DMS 273 treated with DMSO at 0.1 percent for 48 hours (cell line): ENCODE data around the gene ADISSP.
A peak's percentile ranks its signal among the peaks of the same experiment; 100 is the strongest.

Experiments used
- DNase-seq: peaks from one replicate; lab custom pipeline; 2025; lab: John Stamatoyannopoulos, UW

The ADISSP gene

DNA sequence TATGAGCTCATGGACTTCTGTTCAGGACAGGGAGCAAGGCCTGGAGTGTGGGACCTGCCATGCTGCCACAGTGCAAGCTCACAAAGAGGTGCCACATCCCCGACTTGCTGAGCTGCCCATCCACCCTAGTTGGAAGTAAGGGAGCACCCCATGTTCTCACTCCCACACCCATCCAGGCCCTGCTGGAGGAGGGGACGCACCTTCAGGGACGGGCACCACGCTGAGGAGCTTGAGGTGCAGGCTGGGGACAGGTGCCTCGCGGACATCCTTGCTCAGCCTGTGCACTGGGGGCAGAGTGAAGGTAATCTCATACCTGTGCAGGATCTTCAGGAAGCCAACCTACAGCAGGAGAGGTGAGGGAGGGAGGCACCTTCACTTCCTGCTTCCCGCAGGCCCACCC, 12.3 kb downstream of the ADISSP start:
- no peak for DNase-seq

DNA sequence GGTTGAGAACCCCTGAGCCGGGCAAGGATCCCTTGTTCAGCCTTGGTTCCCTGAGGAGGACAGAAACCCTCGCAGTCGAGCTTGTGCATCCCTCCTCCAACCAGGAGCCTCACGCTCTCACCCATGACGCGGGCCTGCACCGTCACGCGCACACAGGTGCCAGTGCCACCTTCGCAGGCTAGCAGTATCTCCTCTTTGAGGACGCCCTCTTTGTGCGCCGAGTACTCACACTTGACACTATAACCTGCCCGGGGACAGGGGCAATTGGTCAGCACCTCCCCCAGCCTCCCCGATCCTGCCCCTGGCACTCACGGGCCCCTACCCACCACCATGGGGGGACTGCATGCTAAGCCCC, 13.3 kb downstream of the ADISSP start:
- DNase-seq = no peak

DNA sequence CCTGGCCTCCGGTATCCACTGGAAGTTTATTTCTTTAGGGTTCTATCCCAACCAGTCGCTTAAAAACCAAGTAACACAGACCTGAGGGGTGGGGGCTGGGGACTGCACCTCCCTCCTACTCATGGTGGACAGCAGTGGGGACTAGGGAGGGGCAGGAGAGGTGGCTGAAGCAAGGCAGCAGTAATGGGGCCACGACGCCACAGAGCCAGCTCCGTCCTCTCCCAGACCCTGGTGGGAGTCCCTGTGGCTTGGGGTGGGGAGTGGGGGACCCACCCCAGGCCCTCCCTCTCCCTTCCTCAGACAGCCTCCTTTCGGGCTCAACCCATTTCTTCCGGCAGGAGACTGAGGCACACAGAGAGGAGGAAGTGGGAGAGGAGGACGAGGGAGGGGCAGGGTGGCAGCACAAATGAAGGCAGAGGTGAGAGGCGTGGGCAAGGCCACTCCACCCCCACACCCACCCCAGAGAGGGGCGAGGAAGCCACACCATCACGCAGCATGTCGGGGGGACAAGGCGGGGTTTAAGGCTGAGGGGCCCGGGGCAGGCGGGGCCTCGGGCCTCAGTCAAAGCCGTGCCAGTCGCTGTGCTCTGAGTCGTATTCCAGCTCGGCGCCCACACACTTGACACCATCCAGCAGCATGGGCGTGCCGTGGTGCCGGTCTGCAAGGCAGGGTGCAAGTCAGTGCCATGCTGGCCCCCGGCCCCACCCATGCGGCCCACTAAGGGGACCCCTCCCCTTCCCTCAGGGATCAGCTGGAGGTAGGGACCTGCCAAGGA, 13.9 kb downstream of the ADISSP start:
- no peak for DNase-seq

DNA sequence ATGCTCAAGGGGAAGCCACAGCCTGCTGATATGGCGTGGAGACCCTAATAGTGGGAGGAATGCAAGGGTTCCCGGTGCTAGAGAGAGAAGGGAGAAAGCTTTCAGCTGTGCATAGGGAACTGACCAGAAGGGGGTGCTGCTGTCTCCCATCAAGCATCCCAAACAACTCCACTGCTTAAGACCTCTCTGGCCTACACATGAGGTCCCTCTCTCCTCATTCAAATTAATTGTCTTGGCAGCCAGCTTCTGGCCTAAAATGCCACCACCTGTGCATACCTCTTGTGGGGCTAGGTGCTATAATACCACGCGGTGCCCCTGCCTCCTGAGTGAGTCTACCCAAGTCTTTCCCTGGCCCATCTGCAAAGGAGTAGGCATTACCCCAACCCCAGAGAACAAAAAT, 14.5 kb downstream of the ADISSP start:
- peak; percentile 23 for DNase-seq

DNA sequence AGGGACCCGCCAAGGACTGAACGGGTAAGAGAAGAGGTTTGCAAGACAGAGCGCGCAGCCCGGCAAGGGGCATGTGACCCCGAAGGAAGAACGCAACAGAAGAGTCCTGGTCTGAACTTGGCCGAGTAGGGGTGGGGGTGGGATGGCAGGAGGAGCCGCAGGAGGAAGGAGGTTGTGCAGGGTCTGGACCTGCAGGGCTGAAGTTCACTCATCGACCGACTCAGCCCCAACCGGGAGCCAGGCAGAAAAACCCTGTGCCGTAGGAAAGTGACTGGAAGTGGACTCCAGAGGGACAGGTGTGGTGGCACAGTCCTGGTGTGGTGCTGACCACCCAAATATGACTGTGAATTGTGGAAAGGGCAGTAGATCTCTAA, 15.2 kb downstream of the ADISSP start:
- no peak for DNase-seq

DNA sequence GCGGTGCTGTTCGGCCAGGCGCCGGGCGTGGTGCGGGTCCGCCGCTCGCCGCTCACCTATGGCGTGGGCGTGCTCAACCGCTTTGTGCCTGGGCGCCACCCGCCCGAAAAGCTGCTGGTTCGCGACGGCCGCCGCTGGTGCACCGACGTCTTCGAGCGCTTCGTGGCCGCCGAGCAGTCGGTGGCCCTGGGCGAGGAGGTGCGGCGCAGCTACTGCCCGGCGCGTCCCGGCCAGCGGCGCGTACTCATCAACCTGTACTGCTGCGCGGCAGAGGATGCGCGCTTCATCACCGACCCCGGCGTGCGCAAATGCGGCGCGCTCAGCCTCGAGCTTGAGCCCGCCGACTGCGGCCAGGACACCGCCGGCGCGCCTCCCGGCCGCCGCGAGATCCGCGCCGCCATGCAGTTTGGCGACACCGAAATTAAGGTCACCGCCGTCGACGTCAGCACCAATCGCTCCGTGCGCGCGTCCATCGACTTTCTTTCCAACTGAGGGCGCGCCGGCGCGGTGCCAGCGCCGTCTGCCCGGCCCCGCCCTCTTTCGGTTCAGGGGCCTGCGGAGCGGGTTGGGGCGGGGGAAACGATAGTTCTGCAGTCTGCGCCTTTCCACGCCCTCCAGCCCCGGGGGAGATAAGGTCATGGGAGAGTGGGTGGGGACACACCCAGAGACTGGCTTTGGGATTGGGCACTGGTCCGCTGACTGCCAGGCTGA, 15.7 kb downstream of the ADISSP start:
- peak; percentile 28 for DNase-seq

DNA sequence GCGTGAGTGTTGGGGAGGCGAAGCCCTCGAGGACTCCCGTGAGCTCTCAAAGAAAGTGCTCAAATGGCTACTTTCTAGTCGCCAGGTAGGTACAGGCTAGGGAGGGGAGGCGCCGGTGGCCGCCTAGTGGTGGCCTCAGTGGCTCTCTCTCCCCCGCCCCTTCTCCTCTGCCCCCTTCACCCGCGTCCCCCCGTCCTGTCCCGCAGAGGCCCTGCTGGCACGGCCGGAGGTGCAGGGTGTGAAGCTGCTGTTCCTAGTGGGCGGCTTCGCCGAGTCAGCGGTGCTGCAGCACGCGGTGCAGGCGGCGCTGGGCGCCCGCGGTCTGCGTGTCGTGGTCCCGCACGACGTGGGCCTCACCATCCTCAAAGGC, 16.3 kb downstream of the ADISSP start:
- DNase-seq = no peak

DNA sequence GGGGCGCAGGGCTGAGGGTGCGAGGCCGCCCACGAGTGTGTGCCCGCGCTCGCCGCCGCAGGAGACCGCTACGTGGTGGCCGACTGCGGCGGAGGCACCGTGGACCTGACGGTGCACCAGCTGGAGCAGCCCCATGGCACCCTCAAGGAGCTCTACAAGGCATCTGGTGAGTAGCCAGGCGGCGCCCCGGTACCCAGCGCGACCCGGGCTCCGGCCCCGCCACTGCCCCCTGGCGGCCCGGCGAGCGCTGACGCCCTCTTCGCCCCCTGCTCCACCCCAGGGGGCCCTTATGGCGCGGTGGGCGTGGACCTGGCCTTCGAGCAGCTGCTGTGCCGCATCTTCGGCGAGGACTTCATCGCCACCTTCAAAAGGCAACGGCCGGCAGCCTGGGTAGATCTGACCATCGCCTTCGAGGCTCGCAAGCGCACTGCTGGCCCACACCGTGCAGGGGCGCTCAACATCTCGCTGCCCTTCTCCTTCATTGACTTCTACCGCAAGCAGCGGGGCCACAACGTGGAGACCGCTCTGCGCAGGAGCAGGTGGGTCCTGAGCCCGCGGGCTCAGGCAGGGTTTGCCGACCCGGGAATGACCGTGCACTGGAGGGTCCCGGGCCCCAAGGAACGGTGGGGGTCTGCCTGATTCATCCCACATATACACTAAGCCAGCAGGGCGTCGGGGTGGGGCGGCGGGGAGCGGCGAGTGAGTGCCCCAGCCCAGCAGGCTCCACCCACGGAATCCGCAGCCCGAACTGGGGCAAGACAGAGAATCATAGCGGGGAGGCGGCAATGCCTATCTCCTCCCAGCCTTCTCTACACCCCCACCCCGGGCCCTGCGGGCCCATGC, 17.6 kb downstream of the ADISSP start:
- DNase-seq = peak; percentile 33

DNA sequence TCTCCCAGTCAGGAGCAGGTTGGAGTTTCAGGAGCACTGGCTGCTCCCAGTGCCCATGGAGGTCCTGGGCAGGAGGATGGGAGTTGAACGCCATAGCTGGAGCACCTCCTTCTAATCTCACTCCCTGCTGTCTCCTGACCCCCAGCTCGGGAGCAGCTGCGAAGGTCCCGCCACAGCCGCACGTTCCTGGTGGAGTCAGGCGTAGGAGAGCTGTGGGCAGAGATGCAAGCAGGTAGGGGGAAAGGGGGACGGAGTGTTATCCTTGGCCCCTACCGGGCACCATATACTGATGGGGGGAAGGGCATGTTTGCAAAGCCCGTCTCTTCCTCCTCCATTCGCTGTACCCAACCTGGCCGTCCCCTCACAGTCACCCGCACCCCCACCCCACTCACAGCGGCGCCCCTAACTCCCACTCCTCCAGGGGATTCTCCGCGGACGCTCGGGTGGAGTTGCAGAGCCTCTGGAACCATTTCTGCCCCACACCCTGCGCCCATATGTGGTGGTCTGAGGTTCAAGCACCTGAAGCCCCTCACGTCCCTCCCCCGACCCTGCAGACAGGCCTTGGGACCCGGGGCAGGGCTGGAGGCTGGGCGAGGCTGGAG, 18.4 kb downstream of the ADISSP start:
- DNase-seq = no peak

DNA sequence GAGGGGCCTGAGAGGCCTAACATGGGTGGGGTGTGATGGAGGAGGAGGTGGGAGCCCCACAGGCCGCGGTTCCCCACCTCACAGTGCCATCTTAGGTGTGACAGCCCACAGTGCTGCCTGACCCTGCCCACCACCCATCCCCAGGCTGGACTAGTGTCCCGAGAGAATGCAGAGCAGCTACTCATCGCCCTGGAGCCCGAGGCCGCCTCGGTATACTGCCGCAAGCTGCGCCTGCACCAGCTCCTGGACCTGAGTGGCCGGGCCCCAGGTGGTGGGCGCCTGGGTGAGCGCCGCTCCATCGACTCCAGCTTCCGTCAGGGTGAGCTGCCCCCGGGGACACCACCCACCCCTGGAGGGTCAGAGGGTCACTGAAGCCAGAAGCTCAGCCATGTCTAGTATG, 19.5 kb downstream of the ADISSP start:
- DNase-seq = no peak

DNA sequence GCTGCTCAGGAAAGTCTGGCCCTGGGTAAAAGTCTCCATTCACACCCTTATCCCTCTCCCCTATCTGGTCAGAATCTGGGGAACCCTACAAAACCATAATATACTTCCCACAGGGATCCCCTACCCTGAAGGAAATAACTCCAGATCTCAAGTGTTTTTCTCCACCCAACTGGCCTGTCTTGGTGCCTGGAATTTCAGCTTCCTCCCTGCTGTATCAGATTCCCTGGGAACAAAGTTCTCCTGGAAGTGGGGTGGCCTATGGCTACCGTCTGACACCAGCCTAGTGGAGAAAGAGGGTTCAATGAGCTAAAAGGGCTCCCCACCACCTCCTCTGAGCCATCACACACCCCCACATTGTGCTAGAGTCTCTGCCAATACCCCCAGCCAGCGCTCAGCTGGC, 20.1 kb downstream of the ADISSP start:
- no peak for DNase-seq

DNA sequence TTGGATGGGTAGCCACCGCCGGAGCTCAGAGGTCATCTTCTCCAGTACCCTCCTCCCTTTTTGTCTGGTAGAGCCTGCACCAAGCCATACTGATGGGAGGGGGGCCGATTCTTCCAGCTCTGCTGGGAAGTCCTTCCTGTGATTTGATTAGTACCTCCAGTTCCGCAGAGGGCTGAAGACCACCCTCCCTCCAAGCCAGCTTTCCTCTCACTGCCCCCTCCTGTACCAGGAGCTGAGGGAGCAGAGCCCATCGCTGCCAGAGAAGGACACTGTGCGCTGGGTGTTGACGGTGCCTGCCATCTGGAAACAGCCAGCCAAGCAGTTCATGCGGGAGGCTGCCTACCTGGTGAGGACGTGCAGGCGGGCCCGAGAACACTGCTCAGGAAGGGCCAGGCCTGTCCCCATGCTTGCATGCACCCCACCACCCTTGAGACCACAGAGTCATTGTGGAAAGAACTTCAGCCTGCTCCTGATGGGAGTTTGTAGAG, 21.8 kb downstream of the ADISSP start:
- no peak for DNase-seq

DNA sequence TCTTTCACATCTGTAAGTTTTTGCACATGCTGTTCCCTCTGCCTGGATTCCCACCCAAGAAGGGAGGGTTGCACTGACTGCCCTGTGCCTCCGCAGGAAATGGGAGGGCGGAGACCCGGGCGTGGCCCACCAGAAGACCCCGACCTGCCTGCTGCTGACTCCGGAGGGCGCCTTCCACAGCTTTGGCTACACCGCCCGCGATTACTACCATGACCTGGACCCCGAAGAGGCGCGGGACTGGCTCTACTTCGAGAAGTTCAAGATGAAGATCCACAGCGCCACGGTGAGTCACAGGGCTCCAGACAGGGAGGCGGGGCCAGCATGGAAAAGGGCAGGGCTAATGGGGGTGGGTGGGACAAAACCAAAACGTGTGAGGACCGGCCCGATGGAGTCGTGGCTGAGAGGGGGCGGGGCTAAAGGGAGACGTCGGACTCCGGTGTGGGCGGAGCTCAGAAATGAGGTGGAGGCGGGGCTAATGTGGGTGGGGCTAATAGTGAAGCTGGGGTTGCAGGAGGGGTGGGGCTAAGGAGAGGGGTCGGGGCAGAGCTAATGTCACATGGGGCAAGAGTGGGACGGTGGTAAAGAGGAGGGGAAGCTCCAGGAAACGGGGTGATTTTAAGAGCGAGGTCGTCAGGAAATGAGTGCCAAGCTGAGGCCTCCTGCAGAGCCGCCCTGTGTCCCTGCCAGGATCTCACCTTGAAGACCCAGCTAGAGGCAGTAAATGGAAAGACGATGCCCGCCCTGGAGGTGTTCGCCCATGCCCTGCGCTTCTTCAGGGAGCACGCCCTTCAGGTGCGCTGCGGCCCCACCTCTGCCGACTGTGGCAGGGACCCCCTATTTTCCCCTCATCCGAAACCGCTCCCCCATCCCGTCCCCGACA, 22.5 kb downstream of the ADISSP start:
- no peak for DNase-seq

DNA sequence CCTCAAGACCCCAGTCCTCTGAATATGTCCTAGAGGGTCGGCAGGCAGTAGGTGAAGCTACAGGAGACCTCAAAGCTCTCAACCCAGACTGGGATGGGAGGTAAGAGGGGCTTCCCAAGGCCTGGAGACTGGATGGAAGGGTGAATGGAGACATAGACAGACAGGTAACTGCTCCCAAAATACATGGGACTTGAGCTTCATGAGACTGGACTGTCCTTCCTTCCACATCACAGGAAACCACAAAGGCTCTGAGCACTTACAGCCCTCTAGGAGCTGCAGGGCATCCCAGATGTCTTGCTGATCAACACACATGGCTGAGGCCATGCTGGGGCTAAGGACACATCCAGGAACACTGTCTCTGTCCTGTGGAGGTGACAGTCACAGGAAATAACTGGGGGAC, 23.5 kb downstream of the ADISSP start:
- DNase-seq = no peak

DNA sequence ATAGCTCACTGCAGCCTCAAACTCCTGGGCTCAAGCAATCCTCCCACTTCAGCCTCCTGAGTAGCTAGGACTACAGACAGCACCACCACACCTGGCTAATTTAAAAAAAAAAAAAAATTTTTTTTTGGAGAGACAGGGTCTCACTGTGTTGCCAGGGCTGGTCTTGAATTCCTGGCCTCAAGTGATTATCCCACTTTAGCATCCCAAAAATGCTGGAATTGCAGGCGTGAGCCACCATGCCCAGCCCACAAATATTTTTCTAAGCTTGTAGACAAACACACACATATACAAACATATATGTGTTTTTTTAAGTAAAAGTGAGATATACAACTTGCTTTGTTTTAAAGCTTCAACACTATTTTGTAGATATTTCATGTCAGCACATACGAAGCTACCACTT, 24.3 kb downstream of the ADISSP start:
- DNase-seq = no peak

DNA sequence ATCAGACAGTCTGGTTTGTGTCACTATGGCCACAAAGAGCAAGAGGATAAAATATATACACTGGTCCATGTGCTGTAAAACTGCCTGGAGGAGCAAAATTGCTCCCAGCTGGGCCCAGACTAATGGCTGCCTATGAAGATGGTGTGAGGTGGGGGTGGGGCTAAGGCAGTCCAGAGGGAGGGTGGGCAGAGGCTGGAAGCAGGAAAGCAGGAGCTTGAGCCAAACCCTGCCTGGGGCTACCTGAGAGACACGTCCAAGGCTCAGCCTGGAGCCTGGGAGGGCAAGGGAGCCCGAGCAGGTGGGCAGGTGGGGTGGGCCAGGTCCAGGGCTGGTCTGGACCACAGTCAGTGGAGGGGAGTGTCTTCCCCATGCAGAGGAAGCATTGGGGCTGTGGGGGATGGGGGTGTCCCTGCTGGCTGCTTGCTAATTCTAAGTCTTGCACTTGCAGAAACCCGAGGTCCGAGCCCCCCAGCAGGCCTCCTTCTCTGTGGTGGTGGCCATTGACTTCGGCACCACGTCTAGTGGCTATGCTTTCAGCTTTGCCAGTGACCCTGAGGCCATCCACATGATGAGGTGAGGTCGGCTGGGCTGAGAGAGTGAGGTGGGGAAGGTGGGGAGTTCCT, 25.6 kb downstream of the ADISSP start:
- no peak for DNase-seq

DNA sequence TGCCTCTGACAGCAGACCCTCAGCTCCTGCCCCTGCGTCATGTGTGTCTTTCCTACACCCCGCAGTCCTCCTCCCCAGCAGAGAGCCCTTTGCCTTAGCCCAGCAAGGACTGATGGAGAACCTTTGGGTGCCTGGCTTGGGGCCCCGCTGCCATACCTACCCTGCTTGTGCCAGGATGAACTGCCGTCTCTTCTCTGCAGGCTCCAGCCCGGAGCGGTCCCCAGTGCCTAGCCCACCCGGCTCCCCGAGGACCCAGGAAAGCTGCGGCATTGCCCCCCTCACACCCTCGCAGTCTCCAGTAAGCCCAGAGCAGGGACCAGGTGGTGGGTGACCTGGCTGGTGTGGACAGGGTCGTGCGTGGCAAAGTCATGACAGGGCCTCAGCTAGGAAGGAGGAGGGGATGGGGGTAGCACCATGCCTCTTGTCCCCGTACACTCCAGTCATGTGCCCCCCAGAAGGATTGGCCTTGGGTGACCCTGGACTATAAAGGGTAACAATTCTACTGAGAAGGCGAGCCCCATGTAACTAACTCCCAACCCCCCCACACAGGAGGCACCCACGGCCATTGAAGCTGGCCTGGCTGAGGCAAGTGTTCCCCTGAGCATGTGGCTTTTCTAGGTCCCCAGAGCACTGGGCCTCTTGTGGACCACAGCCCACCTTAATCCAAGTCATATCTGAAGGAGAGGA, 26.8 kb downstream of the ADISSP start:
- no peak for DNase-seq

DNA sequence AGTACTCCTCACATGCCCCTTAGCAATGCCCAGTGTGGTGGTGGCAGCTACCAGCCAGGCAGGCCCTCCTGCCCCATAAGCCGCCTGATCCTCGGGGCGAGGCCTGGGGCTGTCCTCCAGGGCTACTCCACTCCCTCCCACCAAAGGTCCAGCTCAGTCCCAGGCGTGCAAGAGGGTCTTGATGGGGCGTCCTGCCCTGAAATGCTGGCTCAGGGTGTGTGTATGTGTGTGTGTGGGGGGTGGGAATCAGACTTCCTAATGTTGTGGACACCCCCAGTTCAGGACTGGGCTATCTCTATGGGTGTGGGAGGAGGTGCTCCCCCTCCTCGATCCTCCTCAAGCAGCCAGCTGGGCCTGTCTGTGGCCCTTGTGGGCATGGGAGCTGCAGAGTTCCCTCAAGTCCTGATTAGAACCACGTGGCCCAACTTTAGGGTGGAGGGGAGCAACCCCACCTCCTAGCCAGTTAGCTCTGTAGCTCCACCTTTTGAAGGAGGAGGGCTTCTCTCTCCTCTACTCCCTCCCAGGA, 27.6 kb downstream of the ADISSP start:
- no peak for DNase-seq

DNA sequence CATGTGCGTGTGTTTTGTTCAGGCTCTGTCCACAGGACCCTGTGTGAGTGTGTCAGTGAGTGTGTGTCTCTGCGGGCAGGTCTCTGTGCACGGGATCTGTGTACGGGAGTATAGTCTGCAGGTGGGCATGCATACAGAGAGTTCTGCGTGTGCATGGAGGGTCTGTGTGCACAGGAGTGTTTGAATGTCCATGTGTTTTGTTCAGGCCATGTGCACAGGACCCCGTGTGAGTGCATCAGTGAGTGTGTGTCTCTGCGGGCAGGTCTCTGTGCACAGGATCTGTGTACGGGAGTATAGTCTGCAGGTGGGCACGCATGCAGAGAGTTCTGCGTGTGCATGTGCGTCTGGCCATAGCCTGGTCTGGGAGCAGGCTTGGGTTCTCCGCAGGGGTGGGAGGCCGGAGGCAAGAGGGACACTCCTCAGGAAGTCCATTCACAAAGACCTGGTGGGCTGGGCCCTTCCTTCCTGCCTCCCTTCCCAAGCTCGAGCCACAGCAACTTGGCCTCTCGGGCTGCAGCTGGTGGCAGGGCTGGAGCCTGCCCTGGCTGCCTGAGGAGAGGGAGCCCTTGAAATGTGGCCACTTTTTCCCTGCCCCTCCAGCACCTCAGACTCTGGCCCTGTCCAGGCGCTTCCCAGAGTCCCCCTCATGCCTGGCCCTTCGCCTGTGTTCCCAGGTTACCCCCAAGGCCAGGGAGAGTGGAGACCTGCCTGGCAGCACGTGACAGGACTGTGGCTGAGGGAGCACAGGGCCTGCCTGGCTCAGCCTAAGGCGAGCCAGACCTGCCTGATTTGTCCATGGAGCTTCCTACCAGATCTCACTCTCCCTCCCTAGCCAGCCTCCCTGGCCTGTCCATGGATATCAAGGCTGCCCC, 28.3 kb downstream of the ADISSP start:
- no peak for DNase-seq
